HEK293T (cell line): ENCODE results near the gene MAGEB3.

ENCODE experiments used
- BHLHE40 ChIP-seq: fragments of 450-650 bp; IDR thresholded peaks from 2 replicates; pipeline ENCODE4 v1.6.1; 2016; ENCODE audit warnings: mild to moderate bottlenecking, moderate library complexity, borderline replicate concordance
- CTBP1 ChIP-seq: fragments of 450-650 bp; IDR thresholded peaks from 2 replicates; pipeline ENCODE4 v1.6.1; 2016; ENCODE audit warnings: borderline replicate concordance
- FOXA1 ChIP-seq: fragments of 450-650 bp; IDR thresholded peaks from 2 replicates; pipeline ENCODE4 v1.6.1; 2016; ENCODE audit warnings: mild to moderate bottlenecking
- FOXK2 ChIP-seq: fragments of 450-650 bp; IDR thresholded peaks from 2 replicates; pipeline ENCODE4 v1.6.1; 2016; ENCODE audit warnings: mild to moderate bottlenecking
- FOXM1 ChIP-seq: fragments of 450-650 bp; IDR thresholded peaks from 2 replicates; pipeline ENCODE4 v1.6.1; 2017; ENCODE audit warnings: mild to moderate bottlenecking, borderline replicate concordance
- HDGF ChIP-seq: fragments of 450-650 bp; IDR thresholded peaks from 2 replicates; pipeline ENCODE4 v1.6.1; 2017; ENCODE audit warnings: antibody characterized with exemption, borderline replicate concordance
- L3MBTL2 ChIP-seq: fragments of 450-650 bp; conservative IDR thresholded peaks from 2 replicates; pipeline ENCODE4 v1.6.1; 2016; ENCODE audit warnings: mild to moderate bottlenecking
- LEF1 ChIP-seq: fragments of 450-650 bp; IDR thresholded peaks from 2 replicates; pipeline ENCODE4 v1.6.1; 2017; ENCODE audit warnings: mild to moderate bottlenecking, borderline replicate concordance
- PKNOX1 ChIP-seq: fragments of 450-650 bp; IDR thresholded peaks from 2 replicates; pipeline ENCODE4 v1.6.1; 2016
- SP1 ChIP-seq: fragments of 450-650 bp; IDR thresholded peaks from 2 replicates; pipeline ENCODE4 v1.6.1; 2017
- ZNF384 ChIP-seq: fragments of 450-650 bp; IDR thresholded peaks from 2 replicates; pipeline ENCODE4 v1.6.1; 2016

DNA sequence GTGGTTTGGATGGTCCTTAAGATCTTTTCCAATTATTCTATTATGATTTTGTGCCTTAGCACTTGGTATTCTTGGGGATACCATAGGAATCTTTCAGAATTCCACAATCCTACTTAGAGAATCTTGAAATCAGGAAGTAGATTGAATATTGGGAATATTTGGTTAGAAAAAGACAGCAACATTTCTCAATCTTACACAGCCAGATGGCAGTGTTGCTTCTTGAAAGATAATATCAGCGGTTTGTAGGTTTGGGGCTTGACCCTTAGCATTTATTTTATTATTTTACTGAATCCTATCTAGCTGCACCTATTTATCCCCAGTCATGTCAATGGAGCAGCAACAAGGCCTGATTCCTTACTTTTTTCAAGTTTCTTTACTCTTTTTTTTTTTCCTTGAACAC lies 45.0 kb downstream of the MAGEB3 start:
- TF ChIP-seq PKNOX1: no peak
- TF ChIP-seq FOXA1: no peak
- no peak for TF ChIP-seq FOXK2
- no peak for TF ChIP-seq HDGF
- no peak for TF ChIP-seq SP1
- TF ChIP-seq ZNF384: no peak
- no peak for TF ChIP-seq L3MBTL2
- no peak for TF ChIP-seq BHLHE40
- no peak for TF ChIP-seq CTBP1
- TF ChIP-seq FOXM1: no peak
- TF ChIP-seq LEF1: no peak
